ENCODE results near the gene PHOSPHO1. TPM values are rescaled to one million over a fixed set of nuclear protein-coding genes. Genes with fewer than 3 reads are reported as not detected.

The PHOSPHO1 gene
- total RNA-seq, 6 donors from 2014 or later: 0.30 to 4.7 (median 3.1) TPM; not detected in 1

- H3K27ac ChIP-seq: no peak overlapping the region
- no peaks in the 10 kb centered on the region for H3K36me3 ChIP-seq
- no peak for DNase-seq
- H3K4me1 ChIP-seq: no peaks in the 10 kb centered on the region
- 75 to 83% methylated on average over 1 of the region's 1 CpG for WGBS, 2 donors
- H3K27me3 ChIP-seq: no peaks in the 10 kb centered on the region
- ATAC-seq (ENCODE audit: low FRiP score in 2 of 2): no peak
- H3K9me3 ChIP-seq: no peaks in the 10 kb centered on the region
- TF ChIP-seq POLR2A (IDR thresholded peaks at IDR 0.05) (no peak), POLR2AphosphoS5 (IDR thresholded peaks at IDR 0.05) (no peak), EP300 (IDR thresholded peaks at IDR 0.05) (no peak)
- TF ChIP-seq, protein P1, sequence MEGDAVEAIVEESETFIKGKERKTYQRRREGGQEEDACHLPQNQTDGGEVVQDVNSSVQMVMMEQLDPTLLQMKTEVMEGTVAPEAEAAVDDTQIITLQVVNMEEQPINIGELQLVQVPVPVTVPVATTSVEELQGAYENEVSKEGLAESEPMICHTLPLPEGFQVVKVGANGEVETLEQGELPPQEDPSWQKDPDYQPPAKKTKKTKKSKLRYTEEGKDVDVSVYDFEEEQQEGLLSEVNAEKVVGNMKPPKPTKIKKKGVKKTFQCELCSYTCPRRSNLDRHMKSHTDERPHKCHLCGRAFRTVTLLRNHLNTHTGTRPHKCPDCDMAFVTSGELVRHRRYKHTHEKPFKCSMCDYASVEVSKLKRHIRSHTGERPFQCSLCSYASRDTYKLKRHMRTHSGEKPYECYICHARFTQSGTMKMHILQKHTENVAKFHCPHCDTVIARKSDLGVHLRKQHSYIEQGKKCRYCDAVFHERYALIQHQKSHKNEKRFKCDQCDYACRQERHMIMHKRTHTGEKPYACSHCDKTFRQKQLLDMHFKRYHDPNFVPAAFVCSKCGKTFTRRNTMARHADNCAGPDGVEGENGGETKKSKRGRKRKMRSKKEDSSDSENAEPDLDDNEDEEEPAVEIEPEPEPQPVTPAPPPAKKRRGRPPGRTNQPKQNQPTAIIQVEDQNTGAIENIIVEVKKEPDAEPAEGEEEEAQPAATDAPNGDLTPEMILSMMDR (IDR thresholded peaks at IDR 0.05): no peak
- H3K4me3 ChIP-seq: no peak overlapping the region
These were observed 10.0 kb upstream of the PHOSPHO1 start for GRCh38 chr17:49240619-49241018.

- DNase-seq (no peak), ATAC-seq (ENCODE audit: low FRiP score in 2 of 2) (no peak)
- H3K36me3 ChIP-seq: no peaks in the 10 kb centered on the region
- H3K4me3 ChIP-seq: no peak overlapping the region
- no peaks in the 10 kb centered on the region for H3K9me3 ChIP-seq
- no peak overlapping the region for H3K27ac ChIP-seq
- no peak for TF ChIP-seq POLR2AphosphoS5 (IDR thresholded peaks at IDR 0.05)
- no peak for TF ChIP-seq POLR2A (IDR thresholded peaks at IDR 0.05)
- TF ChIP-seq, protein P1 (IDR thresholded peaks at IDR 0.05): no peak
- no peak for TF ChIP-seq EP300 (IDR thresholded peaks at IDR 0.05)
- 90 to 95% methylated on average over 1 of the region's 1 CpG for WGBS, 2 donors
- H3K4me1 ChIP-seq: no peaks in the 10 kb centered on the region
- no peaks in the 10 kb centered on the region for H3K27me3 ChIP-seq
These were observed 9.4 kb upstream of the PHOSPHO1 start for GRCh38 chr17:49239963-49240362.

DNA sequence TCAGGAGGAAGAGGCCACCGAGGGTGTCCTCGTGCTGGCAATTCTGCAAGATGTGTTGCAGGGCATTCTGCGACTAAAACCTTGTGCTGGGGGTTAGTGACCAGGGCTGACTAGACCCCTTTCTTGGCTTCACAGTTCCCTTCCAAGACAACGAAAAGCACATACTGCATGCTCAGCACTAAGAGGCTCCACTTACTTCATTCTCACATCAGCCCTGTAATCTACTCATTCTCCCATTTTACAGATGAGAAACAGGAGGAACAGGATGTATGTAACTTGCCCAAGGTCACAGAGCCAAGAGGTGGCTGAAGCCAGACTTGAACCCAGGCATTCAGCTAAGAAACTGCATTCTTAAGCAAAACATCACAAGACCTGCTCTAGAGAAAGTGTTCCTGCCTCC is 5.3 kb upstream of the PHOSPHO1 start:
- H3K27me3 ChIP-seq: no peaks in the 10 kb centered on the region
- peak overlapping the region in 2 of 4 donors; percentile 45 to 66 for H3K27ac ChIP-seq
- no peaks in the 10 kb centered on the region for H3K36me3 ChIP-seq
- no peak for ATAC-seq (ENCODE audit: low FRiP score in 2 of 2)
- no peak for DNase-seq
- 37 to 50% methylated on average over 3 to 4 of the region's 4 CpGs for WGBS, 2 donors
- H3K4me1 ChIP-seq: peaks cover under 1 to 9% (median 3%) of the 10 kb centered on the region in 4 donors
- H3K9me3 ChIP-seq: no peaks in the 10 kb centered on the region
- TF ChIP-seq EP300 (IDR thresholded peaks at IDR 0.05): no peak
- no peak for TF ChIP-seq POLR2A (IDR thresholded peaks at IDR 0.05)
- TF ChIP-seq, protein P1 (IDR thresholded peaks at IDR 0.05): no peak
- TF ChIP-seq POLR2AphosphoS5 (IDR thresholded peaks at IDR 0.05): no peak
- no peak overlapping the region for H3K4me3 ChIP-seq

- H3K4me1 ChIP-seq: peaks cover 12 to 22% (median 13%) of the 10 kb centered on the region in 4 donors
- DNase-seq (no peak), ATAC-seq (ENCODE audit: low FRiP score in 2 of 2) (no peak)
- WGBS, 2 donors: 88 to 97% methylated on average over 4 to 5 of the region's 5 CpGs
- H3K36me3 ChIP-seq: no peaks in the 10 kb centered on the region
- no peaks in the 10 kb centered on the region for H3K9me3 ChIP-seq
- no peak overlapping the region for H3K4me3 ChIP-seq
- TF ChIP-seq EP300 (IDR thresholded peaks at IDR 0.05): no peak
- no peak for TF ChIP-seq POLR2A (IDR thresholded peaks at IDR 0.05)
- TF ChIP-seq POLR2AphosphoS5 (IDR thresholded peaks at IDR 0.05): no peak
- TF ChIP-seq, protein P1 (IDR thresholded peaks at IDR 0.05): no peak
- peaks cover 0 to 5% (median 0%) of the 10 kb centered on the region in 4 donors for H3K27me3 ChIP-seq
- H3K27ac ChIP-seq: peak overlapping the region in 1 of 4 donors; percentile 66
These were observed 4.0 kb upstream of the PHOSPHO1 start for GRCh38 chr17:49234509-49235080.

DNA sequence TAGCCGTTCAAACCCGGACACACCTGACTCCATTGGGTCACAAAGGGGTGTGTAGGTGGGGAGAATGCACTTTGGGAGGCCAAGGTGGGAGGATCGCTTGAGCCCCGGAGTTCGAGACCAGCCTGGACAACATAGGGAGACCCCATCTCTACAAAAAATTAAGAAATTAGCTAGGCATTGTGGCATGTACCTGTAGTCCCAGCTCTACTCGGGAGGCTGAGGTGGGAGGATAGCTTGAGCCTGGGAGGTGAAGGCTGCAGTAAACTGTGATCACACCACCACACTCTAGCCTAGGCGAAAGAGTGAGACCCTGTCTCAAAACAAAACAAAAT is 942 bp upstream of the PHOSPHO1 start:
- TF ChIP-seq POLR2AphosphoS5 (IDR thresholded peaks at IDR 0.05) (no peak), POLR2A (IDR thresholded peaks at IDR 0.05) (no peak), EP300 (IDR thresholded peaks at IDR 0.05) (no peak)
- TF ChIP-seq, protein P1 (IDR thresholded peaks at IDR 0.05): no peak

More for the DNA sequence above, 942 bp upstream of the PHOSPHO1 start:
- no peak for ATAC-seq (ENCODE audit: low FRiP score in 2 of 2)
- Histone ChIP-seq H3K27ac (peak overlapping the region in 1 of 4 donors; percentile 83), H3K4me3 (peak overlapping the region in 1 of 4 donors; percentile 62), H3K9me3 (no peaks in the 10 kb centered on the region), H3K27me3 (peaks cover 0 to 6% (median 0%) of the 10 kb centered on the region in 4 donors), H3K4me1 (peaks cover 14 to 29% (median 18%) of the 10 kb centered on the region in 4 donors), H3K36me3 (no peaks in the 10 kb centered on the region)
- WGBS, 2 donors: 65 to 74% methylated on average over 7 of the region's 7 CpGs
- DNase-seq: no peak

Data from upper lobe of left lung (tissue), 6 donors.